ENCODE data around the gene COBL.

Gene COBL

DNA sequence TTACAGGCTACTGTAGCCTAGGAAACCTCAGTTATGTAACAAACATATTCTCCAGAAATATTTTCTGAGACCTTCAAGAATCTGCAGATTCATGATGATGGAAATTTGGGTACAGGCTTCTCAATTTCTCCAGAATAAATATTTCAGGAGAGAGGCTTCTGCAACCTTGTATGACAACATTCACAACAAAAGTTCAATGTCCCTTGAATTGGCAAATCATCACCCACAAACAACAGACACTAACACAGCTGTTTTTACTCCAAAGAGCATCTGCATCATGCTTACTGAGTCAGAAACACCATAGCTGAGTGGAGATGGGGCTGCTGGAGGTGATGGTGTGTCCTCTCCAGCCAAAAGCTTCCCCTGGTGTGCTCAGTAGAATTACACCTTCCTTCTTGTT, 9.3 kb upstream of the COBL start:
- DNase-seq (ENCODE audit: low spot score) = no peak

GRCh38 chr7:51325261-51325676, 8.7 kb upstream of the COBL start:
- DNase-seq (ENCODE audit: low spot score) = no peak

GRCh38 chr7:51324206-51324898, 7.7 kb upstream of the COBL start:
- DNase-seq (ENCODE audit: low spot score) = peak; percentile 66

DNA sequence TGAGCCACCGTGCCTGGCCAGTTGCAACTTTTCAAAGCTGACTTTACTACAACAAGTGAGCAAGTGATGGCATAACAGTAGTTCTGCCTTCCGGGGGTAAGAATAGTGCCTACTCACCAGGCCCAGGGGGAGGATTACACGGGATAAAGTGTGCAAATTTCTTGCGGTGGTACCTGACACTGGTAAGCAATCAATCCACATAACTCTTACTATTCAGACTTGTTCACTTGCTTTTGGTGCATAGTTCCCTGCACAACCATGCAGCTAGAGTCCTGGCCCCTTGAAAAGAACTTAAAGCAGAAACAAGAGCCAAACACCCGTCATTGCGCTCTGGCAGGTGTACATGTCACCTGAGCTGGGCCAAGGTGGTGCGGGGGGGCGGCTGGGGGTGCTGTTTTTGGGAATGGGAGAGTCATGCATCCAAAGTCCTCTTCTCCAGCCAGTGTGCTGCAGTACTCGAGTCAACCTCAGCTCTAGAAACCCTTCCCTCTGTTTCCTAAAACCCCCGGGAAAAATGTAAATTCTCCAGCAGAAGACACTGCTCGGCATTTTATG, 5.4 kb upstream of the COBL start:
- no peak for DNase-seq (ENCODE audit: low spot score)

DNA sequence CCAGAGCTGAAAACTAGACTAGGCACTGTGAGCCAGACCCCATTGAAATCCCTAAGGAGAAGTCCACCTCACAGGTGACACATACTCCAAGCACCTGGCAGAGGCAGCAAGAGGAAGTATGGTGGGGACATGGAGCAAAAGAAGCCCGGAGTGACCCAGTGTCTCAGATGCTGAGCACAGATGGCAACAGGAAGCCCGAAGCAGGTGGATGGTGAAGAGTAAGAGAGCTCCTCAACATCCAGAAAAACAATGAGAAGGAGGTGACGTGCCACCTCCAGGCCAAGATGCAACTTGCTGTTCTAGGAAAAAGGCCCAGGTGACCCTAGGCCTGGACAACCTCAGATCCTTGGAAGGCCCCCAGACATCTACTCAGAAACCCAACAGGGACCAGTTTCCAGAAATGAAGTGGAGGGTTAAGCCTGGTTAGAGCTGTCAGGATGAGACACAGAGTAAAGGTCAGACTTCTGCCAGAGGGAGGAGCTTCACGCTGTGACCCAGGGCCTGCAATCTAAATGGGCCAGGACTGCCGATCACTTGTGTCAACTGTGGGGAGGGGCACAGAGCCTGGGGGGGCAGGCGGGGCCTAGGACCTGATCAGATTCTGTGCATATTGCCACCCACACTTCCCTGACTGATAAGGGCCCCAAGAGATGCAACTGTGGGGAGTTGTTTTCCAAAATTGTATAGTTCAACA, 2.4 kb upstream of the COBL start:
- peak; percentile 64 for DNase-seq (ENCODE audit: low spot score)

DNA sequence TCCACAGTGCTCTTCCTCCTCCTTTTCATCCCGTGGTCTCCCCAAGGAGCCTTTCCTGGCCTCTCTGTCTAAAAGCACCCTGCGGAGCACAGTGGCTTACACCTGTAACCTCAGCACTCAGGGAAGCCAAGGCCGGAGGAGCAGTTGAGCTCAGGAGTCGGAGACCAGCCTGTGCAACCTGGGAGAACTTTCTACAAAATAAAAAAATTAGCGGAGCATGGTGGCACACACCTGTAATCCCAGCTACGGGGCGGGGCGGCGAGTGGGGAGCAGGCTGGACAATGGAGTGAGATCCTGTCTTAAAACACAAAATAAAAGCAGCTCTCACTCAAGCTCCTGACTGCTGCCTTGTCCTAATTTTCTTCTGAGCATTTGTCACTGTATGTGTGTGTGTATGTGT, 1.4 kb upstream of the COBL start:
- no peak for DNase-seq (ENCODE audit: low spot score)

DNA sequence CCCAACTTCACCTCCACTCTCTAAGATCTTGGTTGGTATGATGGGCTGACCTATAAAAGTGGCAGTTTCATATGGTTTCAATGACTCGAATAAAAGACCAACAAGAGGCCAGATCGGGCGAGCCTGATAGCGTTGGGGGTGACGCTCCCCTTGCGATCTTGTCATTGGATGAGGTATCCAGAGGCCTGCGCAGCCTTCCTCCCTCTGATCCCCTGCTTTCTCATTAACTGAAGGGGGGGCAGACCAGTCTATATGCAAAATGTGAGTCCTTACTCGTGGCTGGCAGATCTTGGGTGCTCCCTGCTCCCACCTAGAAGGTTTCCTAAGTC, 937 bp upstream of the COBL start:
- no peak for DNase-seq (ENCODE audit: low spot score)

DNA sequence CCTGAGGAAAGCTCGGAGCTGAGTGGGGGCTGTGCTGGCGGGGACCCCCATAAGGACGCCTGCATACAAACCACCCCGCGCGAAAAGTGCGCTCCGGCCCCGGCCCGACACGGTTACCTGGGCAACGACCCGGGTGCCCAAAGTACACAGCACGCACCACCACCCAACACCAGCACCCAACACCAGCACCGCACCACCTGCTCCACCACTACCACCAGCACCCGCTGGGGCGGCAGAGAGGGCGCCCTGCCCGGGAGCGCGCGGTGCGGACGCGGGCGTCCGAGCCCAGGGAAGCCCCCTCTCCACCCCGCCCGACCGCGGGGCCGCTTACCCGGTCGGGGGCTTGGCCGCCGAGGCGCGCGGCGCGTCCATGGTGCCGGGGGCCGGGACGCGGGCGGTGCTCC, 345 bp downstream of the COBL start:
- no peak for DNase-seq (ENCODE audit: low spot score)

GRCh38 chr7:51315393-51316261, 982 bp downstream of the COBL start:
- DNase-seq (ENCODE audit: low spot score) = peak; percentile 43

DNA sequence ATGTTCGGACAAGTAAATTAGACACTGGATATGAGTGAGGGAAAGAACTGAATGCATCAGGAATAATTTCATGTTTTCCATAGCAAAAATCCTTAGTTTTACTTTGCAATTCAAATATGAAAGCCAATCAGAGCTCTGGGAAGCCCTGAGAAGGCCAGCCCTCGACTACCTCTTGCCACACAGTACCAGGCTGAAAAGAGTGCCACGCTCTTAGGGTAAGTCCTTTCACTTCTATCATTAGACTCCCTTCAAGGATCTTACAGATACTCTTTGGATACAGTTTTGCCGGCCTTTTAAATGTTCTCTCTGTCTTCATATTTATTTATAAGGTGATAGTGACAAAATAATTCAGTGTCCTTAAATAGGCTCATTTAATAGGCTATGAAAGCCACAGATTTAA, 1.9 kb downstream of the COBL start:
- peak; percentile 60 for DNase-seq (ENCODE audit: low spot score)

DNA sequence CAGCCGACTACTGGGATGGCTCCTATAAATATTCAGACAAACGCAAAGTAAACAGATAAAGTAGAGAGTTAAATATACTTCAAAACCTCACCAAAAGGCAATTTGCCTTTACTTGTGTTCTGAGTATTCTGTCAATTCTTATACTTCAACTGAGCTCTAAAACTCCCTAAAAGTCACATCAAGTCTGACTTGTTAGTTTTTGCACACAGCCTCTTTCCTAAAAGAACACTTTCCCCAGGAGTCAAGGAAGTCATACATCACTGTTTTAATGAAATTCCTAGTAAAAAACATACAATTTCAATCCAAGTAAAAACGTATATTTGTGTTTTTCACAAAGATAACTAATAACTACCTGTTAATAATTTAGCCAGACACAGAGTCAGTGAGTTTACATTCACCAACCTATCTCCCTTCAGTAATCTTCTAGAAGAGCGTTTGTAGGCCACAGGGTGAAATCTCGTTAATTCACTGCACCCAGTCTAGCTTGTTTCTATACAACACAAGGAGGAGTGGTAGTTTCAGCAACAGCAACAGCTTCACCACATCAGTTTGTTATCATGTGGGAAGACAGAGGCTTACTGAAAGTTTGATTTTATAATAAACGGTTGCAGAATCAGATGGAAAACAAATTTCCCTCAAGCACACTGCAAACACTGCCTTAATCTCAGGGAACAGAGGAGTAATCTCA, 2.7 kb downstream of the COBL start:
- DNase-seq (ENCODE audit: low spot score) = peak; percentile 41

GRCh38 chr7:51312951-51313737, 3.5 kb downstream of the COBL start:
- DNase-seq (ENCODE audit: low spot score) = no peak

DNA sequence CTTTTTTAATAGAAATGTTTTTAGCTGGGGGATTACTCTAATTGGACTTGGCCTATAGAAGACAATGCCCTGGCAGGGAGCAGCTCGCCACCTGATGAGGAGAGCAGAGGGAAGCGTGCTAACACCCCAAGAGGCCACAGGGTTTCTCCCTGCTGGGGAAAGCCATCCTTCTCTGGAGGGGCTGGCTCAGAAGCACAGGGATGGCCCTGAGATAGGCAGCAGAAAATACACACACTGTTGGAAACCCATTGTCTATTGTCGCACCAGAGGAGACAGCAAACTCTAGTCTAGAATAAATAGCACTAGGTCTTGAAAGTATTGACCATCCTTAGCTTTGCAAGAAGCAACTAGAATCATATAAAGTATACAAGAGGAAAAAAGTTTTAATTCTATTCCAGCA, 5.4 kb downstream of the COBL start:
- DNase-seq (ENCODE audit: low spot score) = no peak

DNA sequence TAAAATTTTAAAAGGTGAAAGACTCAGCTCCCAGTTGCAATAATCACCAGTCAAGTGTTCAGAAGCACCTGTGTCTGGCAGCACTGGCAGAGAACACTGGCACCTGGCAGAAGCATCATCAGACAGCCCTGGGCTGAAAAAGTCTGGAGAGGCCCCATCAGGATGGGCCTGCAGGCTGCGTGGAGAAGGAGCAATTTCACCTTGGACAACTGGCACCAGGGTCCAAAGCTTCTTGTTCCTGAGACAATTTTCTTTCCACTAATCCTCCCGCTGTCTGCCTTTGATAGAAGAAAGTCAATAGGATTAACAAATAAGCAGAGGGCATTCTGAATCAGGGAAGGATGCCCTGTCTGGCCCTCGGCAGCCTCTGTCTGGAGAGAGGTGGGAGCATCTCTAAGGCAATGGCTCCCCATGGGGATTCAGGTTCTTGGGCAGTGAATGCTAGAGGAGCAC, 6.5 kb downstream of the COBL start:
- DNase-seq (ENCODE audit: low spot score) = peak; percentile 50

- DNase-seq (ENCODE audit: low spot score) = peak; percentile 43
Observed at GRCh38 chr7:51309361-51310130, 7.1 kb downstream of the COBL start.

- DNase-seq (ENCODE audit: low spot score) = no peak
Observed at GRCh38 chr7:51308696-51309095, 7.9 kb downstream of the COBL start.

DNA sequence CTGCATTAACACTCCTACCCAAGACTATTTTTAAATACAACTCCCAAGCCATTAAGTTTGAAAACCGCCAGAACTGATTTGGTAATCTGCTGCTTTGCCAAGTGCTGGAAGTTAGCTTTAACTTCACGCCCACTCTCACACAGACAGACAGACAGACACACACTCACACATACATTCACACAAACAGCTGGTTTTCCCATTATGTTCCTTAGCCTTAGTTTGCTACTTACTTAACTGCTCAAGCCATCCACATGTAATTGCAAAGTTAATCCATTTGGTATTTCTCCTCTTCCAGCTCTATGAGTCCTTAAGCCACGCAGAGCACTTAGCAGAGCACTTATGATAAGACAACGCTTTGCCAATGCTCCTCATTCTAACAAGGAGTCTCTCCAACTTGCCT, 8.3 kb downstream of the COBL start:
- no peak for DNase-seq (ENCODE audit: low spot score)

- DNase-seq (ENCODE audit: low spot score) = peak; percentile 44
Observed at GRCh38 chr7:51307651-51308210, 8.9 kb downstream of the COBL start.

GRCh38 chr7:51306761-51307160, 9.8 kb downstream of the COBL start:
- DNase-seq (ENCODE audit: low spot score) = no peak

DNA sequence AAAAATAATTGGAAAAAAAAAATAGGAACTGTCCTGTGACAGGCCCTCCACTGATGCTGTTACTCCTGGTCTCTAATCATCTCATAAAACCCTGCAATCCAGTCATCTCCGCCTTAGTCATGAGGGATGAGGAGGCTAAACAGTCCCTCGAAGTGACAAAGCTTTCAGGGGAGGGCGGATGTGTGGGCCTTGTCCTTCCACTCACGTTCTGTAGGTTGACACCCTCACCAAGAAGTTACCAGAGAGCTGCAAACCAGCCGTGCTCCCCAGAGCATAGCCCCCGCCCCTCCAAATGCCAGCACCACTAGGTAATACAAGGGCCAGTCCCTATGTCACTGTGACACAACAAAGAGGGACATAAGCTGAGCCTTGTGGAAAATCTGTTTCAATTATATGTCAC, 11.9 kb downstream of the COBL start:
- no peak for DNase-seq (ENCODE audit: low spot score)

All from cerebellar cortex (tissue), 1 donor.